NCI-H1092 (cell line): ENCODE results near the gene STK17B.
A peak's percentile ranks its signal among the peaks of the same experiment; 100 is the strongest.

Source experiments
- DNase-seq: peaks from one replicate; lab custom pipeline; 2025; lab: John Stamatoyannopoulos, UW

Gene STK17B

DNA sequence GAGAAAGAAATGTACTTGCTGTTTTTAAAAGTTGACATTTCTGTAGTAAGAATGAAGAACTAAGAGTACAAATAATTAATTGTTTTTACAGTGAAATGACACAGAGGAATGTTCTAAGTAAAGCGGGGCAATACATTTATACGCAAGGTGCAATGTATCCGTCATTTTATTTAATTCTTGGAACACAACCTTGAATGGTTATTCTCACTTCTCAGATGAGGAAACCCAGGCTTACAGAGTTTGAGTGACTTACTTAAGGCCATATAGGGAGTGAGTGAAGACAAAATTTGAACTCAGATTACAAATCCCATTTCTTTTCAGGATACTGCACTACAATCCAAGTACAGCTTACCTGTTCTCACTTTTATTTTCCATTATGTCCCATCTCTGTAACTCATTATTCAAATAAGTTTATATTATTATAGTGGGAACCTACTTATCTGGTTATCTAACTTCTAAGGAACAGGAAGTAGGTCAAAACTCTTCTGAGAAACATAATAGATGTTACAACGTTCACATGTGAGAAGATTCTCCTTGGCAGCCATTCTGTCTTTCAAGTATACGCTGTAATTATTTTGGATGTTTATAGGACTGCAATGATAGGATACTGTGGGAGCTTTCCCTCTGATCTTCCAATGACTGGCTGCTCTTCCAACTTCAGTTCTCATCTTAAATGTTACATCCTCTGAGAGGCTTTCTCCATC lies 12.3 kb upstream of the STK17B start:
- DNase-seq = no peak

DNA sequence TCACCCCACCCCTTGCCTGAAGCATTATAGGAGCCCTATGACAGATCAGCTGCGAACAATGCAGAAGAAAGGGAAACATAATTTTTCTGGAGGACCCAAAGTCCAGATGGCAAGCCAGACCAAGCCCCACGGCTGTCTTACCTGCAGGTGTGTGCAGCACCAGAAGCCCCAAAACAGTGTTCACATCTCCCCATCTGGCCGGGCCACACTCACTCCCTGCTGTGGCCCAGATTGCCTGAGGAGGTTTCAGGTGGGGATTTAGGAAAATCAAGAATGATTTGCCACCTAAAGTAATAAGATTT lies 11.7 kb upstream of the STK17B start:
- DNase-seq = no peak

DNA sequence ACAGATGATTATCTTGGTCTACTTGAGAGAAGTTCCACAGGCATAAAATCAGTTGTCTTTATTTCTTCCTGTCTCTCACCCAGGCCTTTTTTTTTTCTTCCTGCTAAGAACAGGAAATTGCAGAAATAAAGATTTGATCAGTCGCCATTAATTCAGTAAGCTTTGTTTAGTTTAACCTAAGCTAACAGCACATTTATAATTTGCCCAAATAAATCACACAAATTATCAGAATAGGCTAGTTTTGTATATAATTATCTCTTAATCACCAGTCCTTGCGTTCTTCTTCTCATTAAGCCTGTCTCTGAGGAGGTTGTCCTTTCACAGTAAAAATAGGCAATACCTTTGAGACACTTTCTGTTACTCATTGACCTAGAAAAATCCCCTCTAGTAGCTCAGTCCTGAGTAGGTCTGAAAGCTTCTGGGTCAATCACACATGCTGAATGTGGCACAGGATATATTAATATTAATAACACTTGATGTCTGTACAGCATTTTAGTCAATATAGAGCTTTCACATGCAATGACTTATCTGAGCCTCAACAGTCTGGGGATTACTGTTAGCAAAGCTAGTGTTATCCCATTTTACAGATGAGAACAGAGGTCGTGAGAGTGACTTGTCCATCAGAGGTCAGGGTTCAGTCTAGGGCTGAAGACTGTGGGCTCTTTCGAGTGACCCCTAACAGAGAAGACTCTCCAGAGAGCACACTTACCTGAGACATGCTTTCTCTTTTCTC lies 11.2 kb upstream of the STK17B start:
- DNase-seq = no peak

DNA sequence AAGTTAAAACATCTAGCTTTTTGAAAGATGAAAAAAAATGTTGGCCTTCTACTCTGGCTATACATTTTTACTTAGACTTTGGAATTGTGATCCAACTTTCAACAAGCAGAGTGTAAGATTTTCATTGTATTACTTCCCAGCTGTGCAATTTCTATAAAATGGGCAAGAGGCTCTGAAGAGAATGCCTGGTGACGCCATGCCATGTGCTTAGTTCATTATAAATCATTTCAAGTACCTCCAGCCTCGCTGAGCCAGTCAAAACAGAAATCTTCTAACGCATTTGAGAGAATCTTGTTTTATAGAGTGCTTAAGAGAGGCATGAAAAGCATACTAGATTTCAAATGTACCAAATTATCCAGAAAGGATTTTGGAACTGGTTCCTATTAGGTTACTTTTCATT lies 10.1 kb upstream of the STK17B start:
- DNase-seq = no peak

DNA sequence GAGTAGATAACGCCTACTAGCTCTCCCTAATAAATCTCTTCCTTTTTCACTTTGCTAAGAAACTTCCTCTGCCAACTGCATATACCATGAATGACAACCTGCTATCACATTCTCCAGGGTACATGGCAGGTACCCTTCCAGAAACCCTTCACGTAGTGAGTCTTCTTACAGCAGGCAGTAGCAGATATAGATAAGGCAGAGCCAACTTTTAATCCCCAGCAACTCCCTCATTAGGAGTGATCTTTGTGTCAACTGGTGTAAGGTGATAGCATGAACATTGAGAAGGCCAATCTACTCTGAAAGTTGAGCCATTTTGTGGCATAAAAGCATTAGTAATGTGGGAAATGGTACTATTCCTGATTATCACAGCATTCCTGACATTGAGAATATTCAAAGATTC lies 5.7 kb upstream of the STK17B start:
- DNase-seq = no peak

DNA sequence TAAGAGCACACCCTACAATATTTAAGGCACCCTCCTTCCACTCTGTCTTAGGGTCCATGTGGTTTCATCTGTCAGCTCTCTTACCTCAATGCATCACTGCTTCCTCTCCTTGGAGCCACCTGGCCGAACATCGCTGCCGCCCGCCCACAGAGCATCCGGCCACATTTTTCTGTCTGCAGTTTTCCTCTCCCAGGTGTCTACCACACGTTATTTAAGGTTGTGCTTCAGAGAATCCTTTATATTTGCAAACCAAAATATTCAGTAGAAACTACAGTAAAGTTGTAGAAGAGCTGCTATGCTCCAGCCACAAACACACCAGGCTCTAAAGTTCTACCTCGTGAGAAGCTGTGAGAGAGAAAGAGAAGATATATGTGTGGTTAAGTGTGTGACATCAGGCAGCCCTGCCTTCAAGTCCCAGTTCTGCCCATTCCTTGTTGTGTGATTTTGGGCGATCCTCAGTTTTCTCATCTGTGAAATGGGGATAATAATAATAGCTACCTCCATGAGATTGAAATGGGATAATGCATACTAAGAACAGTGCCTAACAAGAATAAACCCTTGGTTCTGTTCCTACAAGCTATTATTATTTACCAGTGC lies 4.9 kb upstream of the STK17B start:
- no peak for DNase-seq

DNA sequence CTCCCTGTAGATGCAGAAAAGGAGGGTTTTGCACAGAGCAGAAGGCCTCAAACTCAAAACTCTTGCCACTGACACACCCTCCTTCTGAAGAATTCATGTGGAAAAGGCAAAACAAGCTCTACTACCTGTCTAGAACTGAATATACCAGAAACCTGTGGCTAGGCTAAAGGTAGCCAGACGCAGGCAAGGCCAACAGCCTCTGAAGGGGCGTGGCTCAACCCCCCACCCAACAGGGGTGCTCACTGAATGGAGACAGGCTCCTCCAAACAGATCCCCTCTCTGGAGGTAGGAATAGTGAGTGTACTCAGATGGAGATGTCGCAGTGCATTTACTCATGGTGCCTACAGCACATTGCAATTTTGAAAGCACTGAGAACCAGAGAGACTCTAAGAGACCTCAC lies 3.0 kb upstream of the STK17B start:
- DNase-seq = no peak

DNA sequence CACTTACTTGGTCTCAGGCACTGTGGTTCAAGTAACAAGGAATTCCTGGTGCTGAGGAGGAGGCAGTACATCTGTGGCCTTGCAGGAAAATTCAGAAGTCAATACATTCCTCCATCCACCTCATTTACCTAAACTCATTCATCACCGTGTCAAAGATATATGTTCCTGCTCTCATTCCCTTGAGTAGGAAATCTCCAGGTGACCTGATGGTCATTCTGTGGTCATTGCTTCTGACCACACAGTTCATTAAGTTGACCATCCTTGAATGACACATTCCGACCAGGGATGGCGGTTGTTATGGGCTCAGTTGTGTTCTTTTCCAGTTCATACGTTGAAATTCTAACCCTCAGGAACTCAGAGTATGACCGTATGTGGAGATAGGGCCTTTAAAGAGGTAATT lies 2.1 kb upstream of the STK17B start:
- no peak for DNase-seq

DNA sequence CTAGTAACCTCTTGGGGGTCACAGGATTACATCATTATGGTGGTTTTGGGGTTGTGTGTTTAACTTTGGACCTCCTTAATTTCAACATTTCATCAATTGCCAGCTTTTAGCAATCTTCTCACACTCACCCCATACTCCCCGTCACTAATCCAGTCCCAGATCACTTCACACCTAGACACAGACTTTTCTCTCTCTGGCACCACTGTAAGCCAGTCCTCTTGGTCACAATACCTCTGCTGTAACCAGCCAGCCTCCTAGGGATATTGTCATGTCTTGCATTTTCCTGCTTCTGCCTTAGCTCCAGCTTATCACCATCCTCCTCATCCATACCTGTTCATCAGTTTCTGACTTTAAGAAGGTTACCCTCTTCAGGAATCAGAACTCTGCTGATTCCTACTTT lies 1.6 kb upstream of the STK17B start:
- no peak for DNase-seq

DNA sequence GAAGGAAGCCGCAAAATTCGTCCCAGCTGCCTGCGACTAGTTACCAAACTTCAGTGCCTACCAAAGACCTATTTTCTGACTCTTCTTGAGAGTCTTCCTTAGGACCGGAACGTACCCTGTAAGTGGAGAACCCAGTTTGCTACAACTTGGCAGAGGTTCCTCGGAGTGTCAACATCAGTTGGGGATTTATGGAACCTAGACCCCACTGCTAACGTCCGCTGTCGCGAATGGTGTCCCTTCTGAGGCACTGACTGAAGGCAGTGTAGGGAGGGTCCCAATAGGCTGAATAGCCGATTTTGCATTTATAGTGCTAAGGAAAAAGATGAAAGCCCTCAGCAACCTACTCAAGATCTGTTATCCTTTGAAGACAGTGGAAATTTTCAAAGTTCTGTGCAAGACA lies 568 bp upstream of the STK17B start:
- DNase-seq = no peak

DNA sequence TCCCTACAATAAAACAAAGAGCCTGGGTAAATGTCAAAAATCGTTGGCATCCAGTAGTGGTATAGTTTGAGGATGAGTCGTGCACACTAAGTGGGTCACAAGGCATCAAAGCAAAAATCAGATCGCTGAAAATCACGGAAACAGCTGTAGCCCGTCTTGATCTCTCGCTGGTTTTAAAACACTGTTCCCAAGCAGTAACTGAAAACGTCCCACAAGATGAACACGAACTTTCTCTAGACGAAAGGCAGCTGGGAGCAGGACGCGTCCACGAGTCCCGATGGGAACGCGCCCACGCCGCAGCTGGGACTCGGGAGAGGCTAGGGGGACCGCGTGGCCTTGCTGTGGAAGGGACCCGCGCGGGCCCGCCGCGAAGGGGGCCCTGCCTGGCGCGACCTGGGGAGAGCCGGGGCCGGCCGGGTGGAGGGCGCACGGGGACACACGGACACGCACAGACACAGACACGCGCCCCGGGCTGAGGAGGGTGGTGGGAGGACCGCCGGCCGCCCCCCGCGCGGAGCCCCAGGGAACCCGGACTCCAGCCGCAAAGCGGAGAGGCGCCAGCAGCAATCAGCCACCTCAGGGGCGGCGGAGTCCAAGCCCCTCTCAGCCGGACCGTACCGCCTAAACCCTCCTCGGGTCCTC lies 651 bp downstream of the STK17B start:
- DNase-seq = no peak

DNA sequence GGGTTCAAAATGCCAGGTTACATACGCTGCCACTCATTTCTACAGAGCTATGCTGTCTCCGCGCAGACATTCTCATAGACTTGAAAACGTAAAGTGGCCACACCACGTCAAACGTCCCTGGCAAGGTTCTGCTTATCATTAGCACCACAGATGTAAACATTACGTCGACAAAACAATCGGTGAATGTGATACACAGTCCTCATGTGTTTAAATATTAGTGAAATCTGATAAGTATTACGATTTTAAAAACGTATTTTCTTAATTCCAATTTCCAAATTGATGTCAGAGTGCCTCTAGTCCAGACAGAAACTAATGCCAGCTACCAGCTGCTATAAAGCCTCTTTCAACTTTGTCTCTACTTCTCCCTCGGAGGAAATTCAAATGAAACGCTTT lies 1.2 kb downstream of the STK17B start:
- DNase-seq = peak; percentile 3

DNA sequence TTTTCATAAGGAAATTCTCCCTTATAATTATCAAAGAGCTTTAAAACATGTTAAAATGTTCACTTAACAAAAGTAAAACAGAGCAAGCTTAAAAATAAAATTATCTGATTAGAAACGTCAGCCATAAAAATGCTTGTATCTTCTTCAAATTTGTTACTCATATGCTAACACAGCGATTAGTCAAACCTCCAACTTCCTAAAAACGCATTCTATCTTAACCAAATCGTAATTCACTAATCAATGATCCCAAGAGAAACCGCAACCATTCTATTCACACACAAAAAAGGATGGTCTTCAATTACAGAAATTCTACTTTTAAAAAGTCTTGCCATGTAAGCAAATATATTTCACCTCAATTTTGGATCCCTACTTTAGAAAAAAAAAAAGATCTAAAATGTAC lies 1.9 kb downstream of the STK17B start:
- no peak for DNase-seq

DNA sequence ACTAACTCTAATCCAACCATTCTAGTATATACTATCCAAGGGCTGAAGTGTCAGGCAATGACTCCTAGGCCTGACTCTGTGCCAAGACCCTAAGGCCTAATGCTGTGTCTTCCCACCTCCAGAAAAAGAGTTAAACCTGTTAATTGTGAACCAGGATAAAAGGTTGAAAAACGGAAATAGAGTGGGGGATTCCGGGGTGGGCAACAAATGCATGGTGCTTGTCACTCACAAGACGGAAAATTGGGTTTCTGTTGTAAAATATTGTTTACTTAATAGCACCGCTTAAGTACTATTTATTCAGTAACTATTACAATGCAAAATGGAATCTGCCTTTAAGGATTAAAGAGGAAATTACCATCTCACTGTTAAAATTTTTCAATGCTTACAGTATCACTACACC lies 3.2 kb downstream of the STK17B start:
- no peak for DNase-seq

DNA sequence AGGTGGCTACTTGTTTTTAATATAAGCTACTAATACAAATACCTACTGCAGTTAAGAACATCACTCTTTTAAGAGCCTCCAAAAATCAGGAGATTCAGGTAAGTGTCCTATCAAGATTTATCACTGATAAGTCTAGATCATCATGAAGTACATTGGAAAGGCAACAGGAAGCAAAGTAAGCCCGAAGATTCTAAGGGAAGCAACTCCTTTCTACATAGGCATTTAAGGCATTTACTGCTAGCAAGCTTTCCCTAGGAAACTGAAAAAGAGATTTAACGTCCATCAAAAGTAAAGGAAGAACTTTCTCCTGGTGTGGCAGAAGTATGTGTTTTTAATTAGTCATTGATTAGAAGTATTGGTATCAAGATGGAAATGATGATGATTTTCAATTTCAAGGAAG lies 3.7 kb downstream of the STK17B start:
- DNase-seq = no peak

DNA sequence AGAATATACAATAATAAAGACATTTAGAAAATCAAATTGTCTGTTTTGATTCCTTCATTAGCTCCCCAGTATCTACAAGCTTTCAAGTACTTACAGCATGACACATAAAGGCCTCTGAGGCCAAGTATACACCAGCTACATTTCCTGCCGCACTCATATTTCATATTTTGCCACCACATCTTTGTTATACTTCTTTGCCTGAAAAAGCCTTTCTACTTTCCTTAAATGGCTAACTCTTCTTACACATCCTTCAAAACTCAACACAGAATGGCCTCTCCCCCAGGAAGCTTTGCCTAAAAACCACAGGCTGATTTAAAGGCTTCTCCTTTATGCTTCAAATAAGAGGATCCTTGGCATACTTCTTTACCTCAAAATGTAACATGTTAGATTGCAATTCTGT lies 4.5 kb downstream of the STK17B start:
- DNase-seq = no peak

DNA sequence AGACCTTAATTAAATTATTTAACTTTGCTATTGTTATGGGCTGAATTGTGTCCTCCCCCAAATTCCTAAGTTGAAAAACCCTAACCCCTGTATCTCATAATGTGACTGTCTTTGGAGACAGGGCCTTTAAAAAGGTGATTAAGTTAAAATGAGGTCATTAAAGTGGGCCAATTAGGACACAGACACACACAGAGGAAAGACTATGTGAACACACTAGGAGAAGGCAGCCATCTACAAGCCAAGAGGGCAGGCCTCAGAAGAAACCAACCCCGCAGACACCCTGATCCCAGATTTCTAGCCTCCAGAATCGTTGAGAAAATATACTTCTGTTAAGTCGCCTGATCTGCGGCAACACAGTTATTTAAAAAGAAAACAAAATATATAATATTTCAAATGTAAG lies 6.4 kb downstream of the STK17B start:
- DNase-seq = no peak

DNA sequence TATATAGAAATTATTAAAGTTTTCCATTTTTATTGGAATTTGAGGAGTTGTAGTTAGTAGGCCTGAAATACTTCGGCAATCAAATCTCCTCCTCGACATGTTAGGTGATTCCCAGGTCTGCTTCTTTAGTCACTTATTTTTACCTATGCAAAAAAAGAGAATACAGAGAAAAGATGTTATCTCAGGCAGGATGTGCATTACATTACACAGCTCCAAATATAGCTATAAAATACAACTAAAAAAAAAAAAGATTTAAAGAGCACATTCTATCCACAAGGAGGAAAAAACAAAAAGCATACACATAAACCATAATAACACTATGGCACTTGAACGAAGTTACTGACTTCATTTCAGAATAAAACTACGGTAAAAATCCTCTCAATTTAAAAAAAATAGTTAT lies 8.1 kb downstream of the STK17B start:
- no peak for DNase-seq

DNA sequence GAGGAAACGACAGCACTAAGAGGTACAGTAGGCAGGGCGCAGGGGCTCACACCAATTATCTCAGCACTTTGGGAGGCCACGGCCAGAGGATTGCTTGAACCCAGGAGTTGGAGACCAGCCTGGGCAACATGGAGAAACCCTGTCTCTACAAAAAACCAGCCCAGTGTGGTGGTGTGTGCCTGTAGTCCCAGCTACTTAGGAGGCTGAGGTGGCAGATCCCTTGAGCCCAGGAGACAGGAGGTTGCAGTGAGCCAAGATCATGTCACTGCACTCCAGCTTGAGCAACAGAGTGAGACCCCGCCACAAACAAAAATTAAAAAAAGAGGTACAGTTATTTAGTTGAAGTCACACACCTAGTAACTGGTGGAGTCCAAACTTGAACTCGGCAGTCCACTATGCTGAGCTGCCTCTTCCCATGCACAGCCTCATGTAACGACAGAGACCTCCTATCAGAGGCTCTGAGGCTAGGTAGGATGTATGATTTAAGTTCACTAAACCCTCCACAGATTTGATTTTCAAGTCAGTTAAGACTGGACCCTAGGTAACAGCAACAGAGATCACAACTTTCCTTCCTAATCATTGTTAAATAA lies 8.7 kb downstream of the STK17B start:
- no peak for DNase-seq

DNA sequence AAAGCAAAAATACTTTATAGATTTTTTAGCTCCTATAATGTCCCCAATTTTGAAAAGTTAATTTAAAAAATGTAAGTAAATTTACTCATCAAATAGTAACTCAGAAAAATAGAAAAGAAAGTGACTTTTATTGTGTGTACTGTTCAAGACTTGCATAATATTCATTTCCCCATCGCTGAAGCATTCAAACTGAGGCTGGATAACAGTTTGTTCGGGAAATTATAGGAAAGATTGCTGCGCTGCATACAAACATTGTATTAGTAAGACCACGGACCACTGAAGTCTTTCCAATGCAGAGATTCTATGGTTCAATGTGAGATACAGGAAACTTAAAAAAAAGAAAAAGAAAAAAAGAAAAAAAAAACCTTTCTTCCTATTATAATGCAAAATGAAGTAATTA lies 10.4 kb downstream of the STK17B start:
- no peak for DNase-seq

DNA sequence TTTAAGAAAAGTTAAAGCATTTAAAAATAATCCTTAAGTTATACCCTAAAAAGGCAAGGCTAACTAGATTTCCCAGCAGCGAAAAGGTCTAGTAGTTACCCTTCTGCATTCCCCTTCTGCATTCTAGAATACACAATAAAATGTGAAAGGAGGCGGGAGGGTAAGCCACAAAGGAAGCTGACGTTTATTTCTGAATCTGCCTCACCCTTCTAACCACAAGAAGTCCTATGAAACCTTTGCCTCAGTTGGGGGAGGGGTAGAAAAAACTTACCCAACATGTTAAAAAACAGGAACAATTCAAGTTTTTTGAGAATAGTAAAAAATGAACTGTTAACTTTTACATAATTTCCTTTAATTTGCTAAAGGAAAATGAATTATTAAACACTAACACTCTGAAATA lies 11.3 kb downstream of the STK17B start:
- DNase-seq = no peak

DNA sequence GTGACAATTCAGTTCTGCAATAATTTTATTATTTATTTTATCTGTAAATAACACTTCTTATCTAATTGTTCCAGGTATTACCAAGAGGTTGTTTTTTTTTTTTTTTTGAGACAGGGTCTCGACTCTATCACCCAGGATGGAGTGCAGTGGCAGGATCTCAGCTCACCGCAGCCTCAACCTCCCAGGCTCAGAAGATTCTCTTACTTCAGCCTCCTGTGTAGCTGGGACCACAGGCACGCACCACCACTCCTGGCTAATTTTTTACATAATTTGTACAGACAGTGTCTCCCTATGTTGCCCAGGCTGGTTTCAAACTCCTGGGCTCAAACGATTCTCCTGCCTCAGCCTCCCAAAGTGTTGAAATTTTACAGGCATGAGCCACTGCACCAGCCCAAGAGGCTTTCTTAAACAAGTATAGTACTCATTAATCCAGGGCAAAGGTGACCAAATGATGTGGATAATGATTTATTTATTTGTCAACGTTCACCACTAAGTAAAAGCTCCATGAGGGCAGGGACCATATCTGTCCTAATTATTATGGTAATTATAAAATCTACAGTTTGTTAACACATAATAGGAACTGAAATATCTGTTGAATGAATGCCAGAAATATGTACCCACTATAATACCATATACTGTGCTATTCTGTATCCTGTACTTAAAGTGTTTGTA lies 12.0 kb downstream of the STK17B start:
- DNase-seq = no peak
